Measurements from ENCODE around the gene MOCOS.
"Not testable (repeated sequence)": the region's sequence is repeated elsewhere in the genome, so short reads cannot be mapped to it uniquely, and the experiment has no call there.

MOCOS gene

DNA sequence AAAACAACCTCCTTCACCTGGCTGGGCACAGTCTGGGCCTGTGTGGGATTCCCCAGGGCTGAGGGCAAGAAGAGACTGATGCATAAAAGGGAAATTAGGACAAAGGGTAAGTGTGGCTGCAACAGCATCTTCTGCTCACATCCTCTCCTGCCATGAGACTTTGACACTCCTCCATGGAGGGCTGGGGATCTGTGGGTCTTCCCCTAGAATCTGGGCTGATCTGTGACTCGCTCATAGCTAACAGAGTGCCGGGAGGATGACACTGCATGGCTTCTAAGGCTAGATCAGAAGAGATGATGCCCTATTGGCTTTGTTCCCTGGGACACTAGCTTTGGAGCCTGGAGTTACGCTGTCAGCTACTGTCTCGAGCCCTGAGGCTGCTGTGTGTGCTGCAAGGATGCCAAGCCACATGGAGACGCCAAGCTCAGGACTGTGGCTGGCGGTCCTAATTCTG lies 24.3 kb downstream of the MOCOS start:
- H3K27ac ChIP-seq (ENCODE audit: low read length) = no peak overlapping the region
- no peaks in the 10 kb centered on the region for H3K9me3 ChIP-seq (ENCODE audit: control insufficient read depth, low read depth, low read length)
- H3K4me3 ChIP-seq (ENCODE audit: low read length) = no peak overlapping the region
- no peaks in the 10 kb centered on the region for H3K27me3 ChIP-seq (ENCODE audit: control insufficient read depth, insufficient read depth, low read length)
- no peak overlapping the region for H3K9ac ChIP-seq (ENCODE audit: low read length)
- no peaks in the 10 kb centered on the region for H3K4me1 ChIP-seq (ENCODE audit: control insufficient read depth, low read depth, low read length)
- no peaks in the 10 kb centered on the region for H3K36me3 ChIP-seq (ENCODE audit: control insufficient read depth, low read depth, low read length)

DNA sequence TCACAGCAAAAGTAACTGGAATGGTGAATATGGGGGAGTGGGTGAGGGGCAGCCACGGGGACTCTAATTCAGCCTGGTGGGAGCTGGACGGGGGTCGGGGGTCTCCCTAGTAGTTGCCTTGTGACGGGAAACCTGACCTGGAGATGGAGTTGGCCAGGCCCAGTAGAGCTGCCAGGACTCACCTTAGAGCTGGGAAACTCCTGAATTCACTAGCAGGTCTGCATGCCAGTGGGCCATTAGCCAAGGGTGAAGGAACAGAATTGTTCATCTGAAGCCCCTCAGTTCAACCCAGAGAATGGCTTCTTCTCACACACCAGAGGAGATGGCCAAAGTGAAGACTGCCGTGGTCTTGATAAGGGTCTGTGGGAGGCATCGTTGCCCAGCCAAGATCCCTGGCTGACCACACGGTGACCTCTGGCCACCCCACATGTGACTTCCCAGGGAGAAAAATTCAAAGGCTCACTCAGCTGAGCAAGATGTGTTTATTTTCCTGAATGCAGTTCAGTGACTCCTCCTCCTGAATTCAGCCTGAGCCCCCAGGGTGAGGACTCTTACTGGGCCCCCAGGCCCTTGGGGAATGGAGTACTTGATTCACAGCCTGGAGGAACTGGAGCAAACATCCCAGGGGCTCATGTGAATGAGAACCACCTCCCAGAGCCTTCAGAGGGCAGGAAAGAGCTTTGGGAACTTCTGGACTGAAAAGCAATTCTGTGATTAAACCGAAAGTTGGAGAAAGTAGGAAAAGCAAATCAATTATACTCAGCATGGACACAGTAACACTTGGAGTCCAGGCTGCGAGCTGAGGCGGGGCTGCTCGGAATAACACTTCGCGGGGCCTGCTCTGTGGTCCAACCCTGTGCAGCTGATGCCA lies 25.2 kb downstream of the MOCOS start:
- Histone ChIP-seq H3K9me3 (ENCODE audit: control insufficient read depth, low read depth, low read length) (no peaks in the 10 kb centered on the region), H3K27ac (ENCODE audit: low read length) (no peak overlapping the region), H3K36me3 (ENCODE audit: control insufficient read depth, low read depth, low read length) (no peaks in the 10 kb centered on the region), H3K4me1 (ENCODE audit: control insufficient read depth, low read depth, low read length) (no peaks in the 10 kb centered on the region), H3K27me3 (ENCODE audit: control insufficient read depth, insufficient read depth, low read length) (no peaks in the 10 kb centered on the region), H3K4me3 (ENCODE audit: low read length) (no peak overlapping the region), H3K9ac (ENCODE audit: low read length) (no peak overlapping the region)

DNA sequence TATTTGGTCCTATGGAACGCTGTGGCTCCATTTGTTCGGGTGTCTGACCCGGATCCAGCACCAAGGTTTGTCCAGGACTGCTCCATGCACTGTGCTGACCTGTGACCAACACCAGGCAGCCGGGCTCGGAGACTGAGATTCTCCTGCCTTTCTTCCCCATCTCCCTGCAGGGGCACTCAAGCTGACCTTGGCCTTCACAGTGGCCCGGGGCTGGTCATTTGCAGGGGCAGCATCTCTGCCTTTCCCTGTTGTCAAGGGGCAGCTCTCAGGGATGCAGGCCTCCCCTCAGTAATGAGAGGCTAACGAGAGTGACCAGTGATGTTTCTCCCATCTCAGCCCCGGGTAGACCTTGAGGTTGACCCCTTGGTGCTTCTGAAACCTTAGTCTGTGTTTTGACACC lies 27.5 kb downstream of the MOCOS start:
- Histone ChIP-seq H3K27me3 (ENCODE audit: control insufficient read depth, insufficient read depth, low read length) (no peaks in the 10 kb centered on the region), H3K9ac (ENCODE audit: low read length) (no peak overlapping the region), H3K4me3 (ENCODE audit: low read length) (no peak overlapping the region), H3K9me3 (ENCODE audit: control insufficient read depth, low read depth, low read length) (no peaks in the 10 kb centered on the region), H3K4me1 (ENCODE audit: control insufficient read depth, low read depth, low read length) (no peaks in the 10 kb centered on the region), H3K27ac (ENCODE audit: low read length) (no peak overlapping the region), H3K36me3 (ENCODE audit: control insufficient read depth, low read depth, low read length) (no peaks in the 10 kb centered on the region)

DNA sequence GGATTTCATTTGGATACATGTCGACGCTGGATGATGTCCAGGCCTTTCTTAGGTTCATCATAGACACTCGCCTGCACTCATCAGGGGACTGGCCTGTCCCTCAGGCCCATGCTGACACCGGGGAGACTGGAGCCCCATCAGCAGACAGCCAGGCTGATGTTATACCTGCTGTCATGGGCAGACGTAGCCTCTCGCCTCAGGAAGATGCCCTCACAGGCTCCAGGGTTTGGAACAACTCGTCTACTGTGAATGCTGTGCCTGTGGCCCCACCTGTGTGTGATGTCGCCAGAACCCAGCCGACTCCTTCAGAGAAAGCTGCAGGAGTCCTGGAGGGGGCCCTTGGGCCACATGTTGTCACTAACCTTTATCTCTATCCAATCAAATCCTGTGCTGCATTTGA lies 28.3 kb downstream of the MOCOS start:
- no peaks in the 10 kb centered on the region for H3K36me3 ChIP-seq (ENCODE audit: control insufficient read depth, low read depth, low read length)
- no peak overlapping the region for H3K9ac ChIP-seq (ENCODE audit: low read length)
- H3K4me1 ChIP-seq (ENCODE audit: control insufficient read depth, low read depth, low read length) = no peaks in the 10 kb centered on the region
- H3K27ac ChIP-seq (ENCODE audit: low read length) = no peak overlapping the region
- H3K9me3 ChIP-seq (ENCODE audit: control insufficient read depth, low read depth, low read length) = no peaks in the 10 kb centered on the region
- no peaks in the 10 kb centered on the region for H3K27me3 ChIP-seq (ENCODE audit: control insufficient read depth, insufficient read depth, low read length)
- H3K4me3 ChIP-seq (ENCODE audit: low read length) = no peak overlapping the region

DNA sequence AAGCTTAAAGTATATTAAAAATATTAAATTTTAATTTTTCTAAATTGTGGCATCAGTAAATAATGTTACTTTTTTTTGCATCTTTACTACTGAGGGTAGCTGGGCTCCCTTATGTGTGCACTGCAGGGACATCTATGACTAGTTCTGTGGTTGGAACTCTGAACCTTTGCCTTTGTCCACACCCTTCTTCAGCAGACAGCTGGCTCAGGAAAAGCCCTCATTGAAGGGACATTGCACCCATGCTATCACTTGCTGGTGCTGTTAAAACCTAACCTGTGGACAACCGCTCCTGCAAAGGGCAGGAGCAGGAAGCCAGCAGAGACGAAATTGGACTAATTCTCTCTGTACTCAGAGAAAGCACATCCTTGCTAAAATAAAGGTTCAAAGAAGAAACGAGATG lies 30.1 kb downstream of the MOCOS start:
- Histone ChIP-seq H3K27me3 (ENCODE audit: control insufficient read depth, insufficient read depth, low read length) (no peaks in the 10 kb centered on the region), H3K27ac (ENCODE audit: low read length) (no peak overlapping the region), H3K4me3 (ENCODE audit: low read length) (no peak overlapping the region), H3K9ac (ENCODE audit: low read length) (no peak overlapping the region), H3K4me1 (ENCODE audit: control insufficient read depth, low read depth, low read length) (no peaks in the 10 kb centered on the region), H3K9me3 (ENCODE audit: control insufficient read depth, low read depth, low read length) (no peaks in the 10 kb centered on the region), H3K36me3 (ENCODE audit: control insufficient read depth, low read depth, low read length) (no peaks in the 10 kb centered on the region)

DNA sequence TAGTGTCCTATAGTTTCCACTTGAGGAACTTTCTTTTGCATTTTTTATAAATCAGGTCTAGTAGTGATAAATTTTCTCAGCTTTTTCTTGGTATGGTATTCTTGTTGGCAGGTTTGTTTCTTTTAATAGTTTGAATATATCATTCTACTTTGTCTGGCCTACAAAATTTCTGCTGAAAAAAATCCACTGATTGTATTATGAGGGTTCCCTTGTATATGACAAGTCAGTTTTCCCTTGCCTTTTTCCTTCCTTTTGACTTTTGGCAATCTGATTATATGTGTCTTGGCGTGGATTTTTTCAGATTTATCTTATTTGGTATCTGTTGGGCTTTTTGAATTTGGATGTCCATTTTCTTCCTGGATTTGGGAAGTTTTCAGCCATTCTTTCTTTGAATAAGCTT lies 41.9 kb downstream of the MOCOS start:
- H3K9me3 ChIP-seq (ENCODE audit: control insufficient read depth, low read depth, low read length) = peaks cover 5% of the 10 kb centered on the region
- no peaks in the 10 kb centered on the region for H3K4me1 ChIP-seq (ENCODE audit: control insufficient read depth, low read depth, low read length)
- H3K27me3 ChIP-seq (ENCODE audit: control insufficient read depth, insufficient read depth, low read length) = no peaks in the 10 kb centered on the region
- H3K27ac ChIP-seq (ENCODE audit: low read length) = no peak overlapping the region
- H3K36me3 ChIP-seq (ENCODE audit: control insufficient read depth, low read depth, low read length) = no peaks in the 10 kb centered on the region
- no peak overlapping the region for H3K4me3 ChIP-seq (ENCODE audit: low read length)
- no peak overlapping the region for H3K9ac ChIP-seq (ENCODE audit: low read length)

DNA sequence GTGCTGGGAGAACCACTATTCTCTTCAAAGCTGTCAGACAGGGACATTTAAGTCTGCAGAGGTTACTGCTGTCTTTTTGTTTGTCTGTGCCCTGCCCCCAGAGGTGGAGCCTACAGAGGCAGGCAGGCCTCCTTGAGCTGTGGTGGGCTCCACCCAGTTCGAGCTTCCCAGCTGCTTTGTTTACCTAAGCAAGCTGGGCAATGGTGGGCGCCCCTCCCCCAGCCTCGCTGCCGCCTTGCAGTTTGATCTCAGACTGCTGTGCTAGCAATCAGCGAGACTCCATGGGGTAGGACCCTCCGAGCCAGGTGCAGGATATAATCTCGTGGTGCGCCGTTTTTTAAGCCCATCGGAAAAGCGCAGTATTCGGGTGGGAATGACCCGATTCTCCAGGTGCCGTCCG lies 53.2 kb downstream of the MOCOS start:
- not testable (repeated sequence) for H3K27me3 ChIP-seq (ENCODE audit: control insufficient read depth, insufficient read depth, low read length); H3K27ac ChIP-seq (ENCODE audit: low read length); H3K4me3 ChIP-seq (ENCODE audit: low read length); H3K36me3 ChIP-seq (ENCODE audit: control insufficient read depth, low read depth, low read length); H3K4me1 ChIP-seq (ENCODE audit: control insufficient read depth, low read depth, low read length); H3K9ac ChIP-seq (ENCODE audit: low read length); H3K9me3 ChIP-seq (ENCODE audit: control insufficient read depth, low read depth, low read length)

DNA sequence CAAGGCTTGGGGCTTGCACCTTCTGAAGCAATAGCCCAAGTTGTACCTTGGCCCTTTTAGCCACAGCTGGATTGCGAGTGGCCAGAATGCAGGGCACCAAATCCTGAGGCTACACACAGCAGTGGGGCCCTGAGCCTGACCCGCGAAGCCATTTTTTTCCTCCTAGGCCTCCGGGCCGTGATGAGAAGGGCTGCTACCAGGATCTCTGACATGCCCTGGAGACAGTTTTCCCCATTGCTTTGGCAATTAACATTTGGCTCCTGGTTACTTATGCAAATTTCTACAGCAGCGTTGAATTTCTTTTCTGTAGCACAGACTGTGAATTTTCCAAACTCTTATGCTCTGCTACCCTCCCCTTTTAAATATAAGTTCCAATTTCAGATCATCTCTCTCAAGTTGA lies 54.5 kb downstream of the MOCOS start:
- Histone ChIP-seq H3K27me3 (ENCODE audit: control insufficient read depth, insufficient read depth, low read length) (peaks cover 6% of the 10 kb centered on the region), H3K4me1 (ENCODE audit: control insufficient read depth, low read depth, low read length) (no peaks in the 10 kb centered on the region), H3K27ac (ENCODE audit: low read length) (no peak overlapping the region), H3K36me3 (ENCODE audit: control insufficient read depth, low read depth, low read length) (no peaks in the 10 kb centered on the region), H3K4me3 (ENCODE audit: low read length) (no peak overlapping the region), H3K9me3 (ENCODE audit: control insufficient read depth, low read depth, low read length) (no peaks in the 10 kb centered on the region), H3K9ac (ENCODE audit: low read length) (no peak overlapping the region)

DNA sequence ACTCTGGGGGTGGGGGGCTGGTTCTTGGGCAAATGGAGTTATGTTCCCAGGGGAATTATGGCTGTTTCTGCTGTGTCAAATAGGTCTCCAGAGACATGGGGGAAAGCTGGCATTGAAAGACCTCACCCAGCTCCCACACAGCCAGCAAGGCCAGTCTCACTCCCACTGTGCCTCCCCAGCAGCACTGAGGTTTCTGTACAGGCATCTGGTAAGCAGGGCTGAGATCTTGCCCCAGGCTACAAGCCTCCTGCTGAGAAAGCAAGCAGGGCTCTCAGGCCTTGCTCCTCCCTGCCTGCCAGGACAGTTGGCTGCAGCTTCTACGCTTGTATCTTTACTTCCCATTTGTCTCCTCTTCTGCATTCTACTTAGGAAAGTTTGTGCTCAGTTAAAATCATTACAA lies 59.7 kb downstream of the MOCOS start:
- Histone ChIP-seq H3K4me3 (ENCODE audit: low read length) (no peak overlapping the region), H3K9me3 (ENCODE audit: control insufficient read depth, low read depth, low read length) (no peaks in the 10 kb centered on the region), H3K4me1 (ENCODE audit: control insufficient read depth, low read depth, low read length) (no peaks in the 10 kb centered on the region), H3K36me3 (ENCODE audit: control insufficient read depth, low read depth, low read length) (no peaks in the 10 kb centered on the region), H3K27ac (ENCODE audit: low read length) (no peak overlapping the region), H3K9ac (ENCODE audit: low read length) (no peak overlapping the region), H3K27me3 (ENCODE audit: control insufficient read depth, insufficient read depth, low read length) (no peaks in the 10 kb centered on the region)

DNA sequence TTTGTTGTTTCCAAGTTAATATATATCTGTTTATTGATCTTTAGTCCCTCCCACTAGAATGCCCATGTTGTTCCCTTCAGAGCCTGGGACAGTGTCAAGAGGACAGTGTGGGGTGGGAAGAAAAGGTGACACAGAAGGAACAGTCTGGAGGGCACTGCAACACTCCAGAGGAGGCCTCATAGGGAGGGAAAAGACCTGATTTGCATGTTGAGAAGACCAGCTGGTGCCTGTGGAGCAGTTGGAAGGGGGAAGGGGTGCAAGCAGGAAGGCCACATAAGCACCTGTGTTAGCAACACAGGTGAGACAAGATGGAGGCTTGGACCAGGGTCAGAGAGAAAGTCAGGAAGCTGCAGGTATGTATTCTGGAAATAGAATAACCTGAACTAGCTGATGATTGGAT lies 62.1 kb downstream of the MOCOS start:
- Histone ChIP-seq H3K9ac (ENCODE audit: low read length) (no peak overlapping the region), H3K4me3 (ENCODE audit: low read length) (no peak overlapping the region), H3K4me1 (ENCODE audit: control insufficient read depth, low read depth, low read length) (no peaks in the 10 kb centered on the region), H3K27me3 (ENCODE audit: control insufficient read depth, insufficient read depth, low read length) (no peaks in the 10 kb centered on the region), H3K9me3 (ENCODE audit: control insufficient read depth, low read depth, low read length) (no peaks in the 10 kb centered on the region), H3K27ac (ENCODE audit: low read length) (no peak overlapping the region), H3K36me3 (ENCODE audit: control insufficient read depth, low read depth, low read length) (no peaks in the 10 kb centered on the region)

DNA sequence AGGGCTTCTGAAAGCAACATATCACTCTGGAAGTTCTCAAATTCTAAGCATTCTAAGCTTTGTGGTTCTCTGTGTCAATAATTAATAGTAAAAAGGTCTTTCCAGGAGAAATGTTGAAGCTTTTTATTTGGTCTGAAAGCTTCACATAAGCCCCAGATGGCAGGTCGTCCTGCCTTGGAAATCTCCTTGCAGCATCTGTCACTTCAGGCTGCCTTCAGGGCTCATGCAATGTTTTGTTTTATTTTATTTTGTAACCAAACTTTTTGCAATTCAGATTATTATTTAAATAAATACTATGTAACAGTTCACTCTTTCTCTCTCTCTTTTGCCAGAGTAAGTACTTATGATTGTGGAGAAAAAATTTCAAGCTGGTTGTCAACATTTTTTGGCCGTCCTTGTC lies 63.5 kb downstream of the MOCOS start:
- H3K9me3 ChIP-seq (ENCODE audit: control insufficient read depth, low read depth, low read length) = no peaks in the 10 kb centered on the region
- H3K4me1 ChIP-seq (ENCODE audit: control insufficient read depth, low read depth, low read length) = no peaks in the 10 kb centered on the region
- H3K27ac ChIP-seq (ENCODE audit: low read length) = no peak overlapping the region
- no peaks in the 10 kb centered on the region for H3K27me3 ChIP-seq (ENCODE audit: control insufficient read depth, insufficient read depth, low read length)
- no peak overlapping the region for H3K4me3 ChIP-seq (ENCODE audit: low read length)
- H3K36me3 ChIP-seq (ENCODE audit: control insufficient read depth, low read depth, low read length) = no peaks in the 10 kb centered on the region
- no peak overlapping the region for H3K9ac ChIP-seq (ENCODE audit: low read length)

DNA sequence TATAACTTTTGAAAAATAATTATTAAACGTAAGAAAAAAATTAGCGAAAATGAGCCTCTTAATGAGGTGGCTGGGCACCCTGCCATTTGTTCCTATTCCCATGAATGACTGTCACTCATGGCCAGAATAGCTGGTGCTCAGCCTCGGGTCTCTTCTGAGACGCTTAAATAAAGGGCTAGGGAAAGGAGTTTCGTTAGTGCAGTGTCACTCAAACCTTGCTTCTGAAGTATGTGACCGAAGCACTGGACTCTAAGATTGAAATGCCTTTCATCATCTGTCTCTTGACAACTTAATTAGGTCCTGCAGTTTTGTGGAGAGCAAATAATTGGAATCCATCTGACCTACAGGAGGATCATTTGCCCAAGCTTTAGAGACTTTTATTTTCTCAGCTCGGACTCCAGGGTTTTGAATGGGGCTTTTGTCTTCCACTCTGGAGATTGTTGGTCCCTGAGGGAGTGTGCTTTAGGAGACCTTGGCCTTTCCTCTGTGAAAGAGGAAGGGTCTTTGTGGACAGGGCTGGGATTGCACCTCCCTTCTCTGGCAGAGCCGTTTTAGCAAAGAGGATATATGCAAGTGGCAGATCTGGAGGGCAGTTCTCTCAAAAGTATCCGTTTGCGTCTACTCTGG lies 67.9 kb downstream of the MOCOS start:
- H3K27me3 ChIP-seq (ENCODE audit: control insufficient read depth, insufficient read depth, low read length) = no peaks in the 10 kb centered on the region
- H3K4me3 ChIP-seq (ENCODE audit: low read length) = no peak overlapping the region
- H3K9ac ChIP-seq (ENCODE audit: low read length) = no peak overlapping the region
- H3K36me3 ChIP-seq (ENCODE audit: control insufficient read depth, low read depth, low read length) = no peaks in the 10 kb centered on the region
- no peak overlapping the region for H3K27ac ChIP-seq (ENCODE audit: low read length)
- no peaks in the 10 kb centered on the region for H3K4me1 ChIP-seq (ENCODE audit: control insufficient read depth, low read depth, low read length)
- no peaks in the 10 kb centered on the region for H3K9me3 ChIP-seq (ENCODE audit: control insufficient read depth, low read depth, low read length)
